ENCODE measurements around the gene DDC.
A peak's percentile ranks its signal among the peaks of the same experiment; 100 is the strongest.
"Not testable (repeated sequence)": the region's sequence is repeated elsewhere in the genome, so short reads cannot be mapped to it uniquely, and the experiment has no call there.

DDC gene

DNA sequence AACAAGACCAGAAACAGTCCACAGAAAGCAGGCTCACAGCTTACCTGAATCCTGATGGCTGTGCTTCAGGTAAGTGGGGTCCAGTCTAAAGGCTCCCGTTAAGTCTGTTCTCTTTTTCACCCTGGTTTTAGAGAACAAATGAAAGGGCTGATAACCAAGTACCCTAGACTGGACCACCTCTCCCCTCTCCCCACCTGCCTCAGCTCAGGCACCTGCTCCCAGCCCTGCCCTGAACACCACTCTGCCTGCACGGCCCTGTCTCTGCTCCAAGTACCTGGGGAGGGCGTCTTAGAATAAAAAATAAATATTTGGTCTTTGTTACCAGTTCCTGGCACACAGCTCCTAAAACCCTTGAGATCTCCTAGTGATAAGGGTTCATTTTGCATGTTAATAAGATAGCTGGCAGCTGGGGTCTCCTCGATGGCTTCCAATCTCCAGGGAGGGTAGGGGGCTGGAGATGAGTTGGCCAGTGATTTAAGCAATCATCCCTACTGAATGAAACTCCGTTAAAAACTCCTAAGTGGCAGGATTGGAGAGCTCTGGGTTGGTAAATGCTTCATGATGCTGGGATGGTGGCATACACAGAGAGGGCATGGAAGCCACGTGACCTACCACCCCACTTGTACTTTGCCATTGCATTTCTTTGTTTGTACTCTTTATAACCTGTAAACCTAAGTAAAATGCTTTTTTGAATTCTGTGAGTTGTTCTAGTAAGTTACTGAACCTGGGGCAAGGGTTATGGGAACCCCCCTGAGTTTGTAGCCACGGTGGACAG is 85.3 kb downstream of the DDC start:
- no peak for DNase-seq

GRCh38 chr7:50477640-50478039 is 87.6 kb downstream of the DDC start:
- no peak for DNase-seq

GRCh38 chr7:50476953-50477625 is 88.1 kb downstream of the DDC start:
- no peak for DNase-seq

- DNase-seq: no peak
Measured at GRCh38 chr7:50475340-50475739, 89.9 kb downstream of the DDC start.

GRCh38 chr7:50474382-50475160 is 90.6 kb downstream of the DDC start:
- no peak for DNase-seq

DNA sequence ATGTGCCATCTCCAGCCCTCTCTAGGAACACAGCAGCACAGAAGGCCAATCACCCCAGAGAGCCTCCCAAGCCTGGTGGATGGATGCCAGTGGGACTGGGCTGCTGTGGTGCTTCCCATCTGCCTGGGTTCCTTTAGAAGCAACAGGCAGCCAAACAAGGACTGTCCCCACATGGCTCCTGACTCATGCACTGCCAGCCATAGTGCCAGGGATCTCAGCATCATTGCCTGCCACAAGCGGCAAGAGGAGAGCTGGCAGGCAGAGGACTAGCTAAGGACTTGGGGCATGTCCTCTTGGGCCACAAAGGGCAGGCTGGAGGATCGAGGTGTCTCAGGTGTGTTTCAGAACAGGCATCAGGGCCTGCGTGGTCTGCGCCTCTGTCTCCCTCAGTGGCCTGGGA is 91.7 kb downstream of the DDC start:
- no peak for DNase-seq

DNA sequence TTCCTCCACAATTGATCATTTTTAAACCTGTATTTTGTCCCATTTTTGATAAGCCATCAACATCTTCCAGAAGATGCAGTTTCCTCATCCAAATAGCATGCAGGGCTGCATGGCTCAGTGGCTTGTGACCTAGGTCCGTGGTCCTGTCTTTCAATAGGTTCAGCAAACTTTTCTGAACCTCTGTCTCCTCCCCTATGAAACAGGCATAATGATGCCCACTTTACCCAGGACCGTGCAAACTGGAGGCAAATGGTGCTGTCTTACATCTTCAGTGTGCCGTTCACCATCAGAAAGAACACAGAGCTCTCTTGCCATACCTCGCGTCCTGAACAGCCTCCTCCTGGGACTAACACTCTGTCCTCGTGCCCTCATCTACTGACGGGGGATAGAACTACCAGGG is 92.8 kb downstream of the DDC start:
- no peak for DNase-seq

DNA sequence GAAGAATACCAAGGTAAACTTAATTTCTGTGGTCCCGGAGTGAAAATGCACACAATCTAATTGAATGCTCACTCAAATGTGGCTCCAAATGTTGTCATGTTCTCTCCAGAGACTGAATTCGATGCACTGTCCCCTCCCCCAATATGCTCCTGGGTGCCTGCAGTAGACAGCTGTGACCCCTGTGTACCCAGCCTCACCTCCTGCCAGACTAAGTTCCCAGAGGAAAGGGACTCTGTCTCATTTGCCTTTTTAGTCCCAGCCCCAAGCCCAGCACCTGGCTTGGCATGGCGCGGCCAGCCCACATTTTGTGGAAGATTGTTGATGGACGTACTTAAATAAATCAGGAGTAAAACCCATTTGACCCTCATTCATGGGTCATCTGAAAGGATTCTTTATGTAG is 93.2 kb downstream of the DDC start:
- no peak for DNase-seq

DNA sequence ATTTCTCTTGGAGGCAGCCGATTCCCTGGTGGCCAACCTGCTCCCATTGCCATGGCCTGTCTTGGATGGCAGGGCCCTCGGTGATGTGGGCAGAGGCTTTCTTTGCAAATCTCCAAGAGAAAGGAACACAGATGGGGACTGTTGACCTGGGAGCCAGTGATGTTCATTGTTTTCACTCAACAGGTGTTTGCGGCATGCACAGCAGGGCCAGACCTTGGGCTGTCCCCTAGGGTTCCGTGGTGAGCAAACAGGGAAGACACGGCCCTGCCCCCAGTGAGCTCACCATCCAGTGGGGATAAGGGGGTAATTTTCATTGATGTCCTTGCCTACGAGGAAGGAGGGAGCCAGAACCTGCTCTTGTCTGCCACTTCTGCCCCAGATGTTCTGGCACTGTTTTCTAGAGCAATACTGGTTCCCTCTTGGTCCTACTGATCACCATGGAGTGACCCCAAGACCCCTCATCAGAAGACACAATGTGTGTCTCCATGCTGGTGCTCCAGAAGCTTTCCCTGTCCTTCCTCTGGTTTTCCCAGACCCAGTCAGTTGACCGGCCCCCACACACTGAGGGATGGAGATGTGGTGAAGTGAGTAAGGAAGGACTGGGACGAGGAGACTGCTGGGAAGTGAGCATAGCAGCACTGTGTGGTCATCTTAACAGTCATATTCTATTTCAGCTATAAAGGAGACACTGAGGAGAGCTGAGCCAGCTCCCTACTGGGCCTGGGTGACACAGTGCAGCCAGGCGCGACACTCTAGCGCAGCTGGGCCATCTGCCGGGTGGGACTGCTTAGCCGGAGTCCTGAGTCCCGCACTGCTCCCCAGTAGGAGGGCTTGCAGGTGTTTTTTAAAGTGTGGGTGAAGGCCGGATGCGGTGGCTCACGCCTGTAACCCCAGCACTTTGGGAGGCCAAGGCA is 94.7 kb downstream of the DDC start:
- no peak for DNase-seq

DNA sequence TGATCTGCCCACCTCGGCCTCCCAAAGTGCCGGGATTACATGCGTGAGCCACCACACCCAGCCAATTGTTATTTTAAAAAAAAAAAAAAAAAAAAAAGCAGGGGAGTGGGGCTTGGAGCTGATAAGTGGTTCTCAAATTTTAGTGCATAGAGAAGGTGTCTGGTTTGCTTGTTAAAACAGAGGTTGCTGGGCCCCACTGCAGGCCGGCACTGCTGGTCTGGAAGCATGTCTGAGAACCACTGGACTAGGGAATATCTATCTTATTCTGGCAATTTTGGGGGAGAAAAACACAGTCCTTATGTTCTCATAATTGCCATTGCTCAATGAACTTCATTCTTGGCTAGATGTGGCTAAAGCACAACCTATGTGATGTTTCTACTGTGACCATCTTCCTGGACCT is 96.0 kb downstream of the DDC start:
- no peak for DNase-seq

DNA sequence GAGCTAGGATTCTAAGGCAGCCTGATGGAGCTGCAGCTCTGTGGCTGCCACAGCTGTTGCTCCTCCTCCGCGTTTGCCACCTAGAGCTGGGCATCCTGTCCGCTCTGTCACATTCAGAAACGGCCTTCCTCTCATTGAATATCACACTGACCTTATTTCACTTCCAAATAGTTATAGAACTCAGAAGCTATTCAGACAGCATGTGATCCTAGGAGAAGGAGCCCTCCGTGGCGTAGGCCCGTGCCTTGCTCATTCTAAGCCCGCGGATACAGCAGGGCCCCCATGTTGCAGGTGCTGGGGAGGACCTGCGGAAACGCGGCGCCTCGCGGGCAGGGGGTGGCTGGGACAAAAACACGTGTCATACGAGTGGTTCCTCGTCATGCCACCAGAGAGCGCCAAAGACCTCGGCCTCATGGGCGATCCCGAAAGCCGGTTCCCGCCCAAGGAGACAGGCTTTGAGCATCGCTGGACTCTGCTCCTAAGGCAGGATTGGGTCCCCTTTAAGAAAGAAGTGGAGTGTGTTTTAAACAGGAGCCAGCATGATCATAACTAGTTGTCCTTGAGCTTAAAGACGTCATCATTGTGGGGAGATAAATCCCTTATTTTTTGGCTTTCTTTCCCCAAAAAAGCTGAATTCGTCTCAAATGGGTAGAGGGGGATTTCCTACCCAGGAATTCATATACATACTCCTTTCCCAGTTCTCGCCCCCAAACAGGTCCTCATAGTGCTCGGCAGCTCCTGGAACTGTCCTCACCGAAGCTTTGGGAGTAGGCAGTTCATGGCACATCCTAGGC is 97.2 kb downstream of the DDC start:
- DNase-seq: peak; percentile 53 to 67

- no peak for DNase-seq
Measured at GRCh38 chr7:50466815-50467585, 98.2 kb downstream of the DDC start.

- DNase-seq: no peak
Measured at GRCh38 chr7:50463035-50463434, 102.2 kb downstream of the DDC start.

GRCh38 chr7:50462361-50462760 is 102.8 kb downstream of the DDC start:
- DNase-seq: no peak

GRCh38 chr7:50461695-50462094 is 103.5 kb downstream of the DDC start:
- no peak for DNase-seq

GRCh38 chr7:50459183-50459582 is 106.0 kb downstream of the DDC start:
- not testable (repeated sequence) for DNase-seq

DNA sequence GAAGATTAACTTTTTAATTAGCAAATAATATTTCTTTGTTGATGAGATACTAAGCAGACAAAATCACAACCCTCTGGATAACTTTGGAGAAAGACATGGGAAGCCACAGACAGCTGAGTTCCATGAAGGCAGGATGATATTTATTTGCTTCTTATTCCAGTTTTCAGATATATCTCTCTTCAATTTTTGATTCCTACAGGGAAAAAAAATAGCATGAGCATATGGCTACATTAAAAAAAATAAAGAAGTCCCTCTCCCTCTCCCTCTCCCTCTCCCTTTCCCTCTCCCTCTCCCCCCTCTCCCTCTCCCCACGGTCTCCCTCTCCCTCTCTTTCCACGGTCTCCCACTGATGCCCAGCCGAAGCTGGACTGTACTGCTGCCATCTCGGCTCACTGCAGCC is 106.6 kb downstream of the DDC start:
- DNase-seq: not testable (repeated sequence)

DNA sequence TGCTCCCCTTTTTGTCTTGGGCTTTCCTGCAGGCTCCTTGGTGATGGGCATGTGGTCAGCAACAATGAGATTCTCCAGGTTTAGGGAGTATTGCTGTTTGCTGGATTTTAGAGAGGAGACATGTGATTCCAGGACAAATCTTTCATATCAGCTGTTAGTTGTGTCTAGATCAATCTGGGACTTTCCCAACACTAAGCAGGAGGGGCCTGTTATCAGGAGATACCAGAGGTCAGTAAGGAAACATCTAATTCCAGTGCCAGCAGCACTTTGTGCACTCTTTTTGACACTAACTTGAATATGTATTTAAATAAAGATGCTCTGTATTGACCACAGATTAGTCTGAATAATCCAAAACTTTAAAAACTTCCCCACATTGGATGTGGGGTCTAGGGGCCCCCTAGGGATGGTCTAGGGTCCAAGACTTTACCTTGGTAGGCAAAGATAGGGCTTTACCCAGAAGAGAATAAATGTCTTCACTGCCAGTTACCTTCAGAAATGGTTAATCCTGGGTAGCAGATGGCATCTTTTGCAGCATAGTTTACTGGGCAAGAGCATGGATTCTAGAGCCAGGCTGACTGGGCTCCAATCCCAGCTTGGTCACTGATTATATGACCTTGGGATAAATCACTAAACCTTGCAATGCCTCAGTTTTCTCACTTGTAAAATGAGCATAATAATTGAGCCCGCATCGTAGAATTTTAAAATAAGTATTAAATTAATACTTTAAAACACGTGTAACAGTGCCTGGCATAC is 108.7 kb downstream of the DDC start:
- DNase-seq: no peak

DNA sequence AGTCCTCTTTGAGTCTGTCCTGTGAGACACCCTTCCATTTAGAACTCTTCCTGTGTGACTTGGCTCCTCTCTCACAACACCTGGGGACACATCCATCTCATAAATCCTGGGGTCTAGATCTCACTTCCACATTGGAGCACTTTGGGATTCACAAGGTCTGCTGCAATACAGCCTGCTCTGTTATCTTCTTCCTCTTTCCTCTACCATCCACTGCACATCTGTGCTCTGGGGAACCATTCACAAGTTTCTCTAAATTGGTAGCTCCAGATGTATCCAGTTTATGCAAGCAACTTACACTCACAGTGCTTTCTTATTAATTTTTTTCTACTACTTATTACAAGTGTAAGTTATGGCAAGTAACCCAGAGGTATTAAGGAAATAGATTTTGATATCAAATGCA is 109.5 kb downstream of the DDC start:
- DNase-seq: no peak

DNA sequence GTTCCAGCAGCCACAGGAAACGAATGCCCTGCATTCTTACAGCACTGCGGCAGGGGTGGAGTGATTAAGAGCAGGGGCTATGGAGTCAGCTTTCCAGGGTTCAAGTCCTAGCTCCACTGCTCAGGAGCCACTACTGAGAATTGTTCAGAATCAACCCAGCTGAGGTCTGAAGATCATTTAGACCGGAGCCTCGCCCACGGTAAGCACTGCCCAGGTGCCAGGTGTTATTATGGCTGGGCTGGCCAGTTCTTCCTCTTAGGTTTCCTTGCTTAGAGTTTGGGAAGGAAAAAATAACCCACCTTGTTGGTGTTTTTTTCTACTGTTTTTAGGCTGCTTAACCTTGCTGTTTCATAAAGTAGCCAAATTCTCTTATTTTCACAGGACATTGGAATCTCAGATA is 110.2 kb downstream of the DDC start:
- DNase-seq: no peak

Measured in hippocampal formation (tissue), 2 donors.